Measurements from ENCODE around the gene SLC6A6. TPM values are rescaled to one million over a fixed set of nuclear protein-coding genes. Genes with fewer than 3 reads are reported as not detected.

The SLC6A6 gene
- polyA plus RNA-seq, 1 of the 3 experiments (the other 2 are of a cell fraction), result 19.1 TPM

GRCh38 chr3:14357463-14357862, 44.9 kb upstream of the SLC6A6 start:
- Histone ChIP-seq H3K9me3 (no peaks in the 10 kb centered on the region), H3K27me3 (ENCODE audit: insufficient read depth) (no peaks in the 10 kb centered on the region), H3F3A (replicated peaks; ENCODE audit: insufficient read depth) (no peaks in the 10 kb centered on the region), H3K79me2 (ENCODE audit: insufficient read depth) (no peaks in the 10 kb centered on the region), H3K27ac (ENCODE audit: low read depth in 2 of 2, low read length in 1 of 2) (no peak overlapping the region), H3K4me3 (ENCODE audit: low read depth in 2 of 2, low read length in 1 of 2) (no peak overlapping the region), H3K4me2 (no peak overlapping the region), H3K9ac (no peak overlapping the region), H3K9me2 (no peaks in the 10 kb centered on the region), H3K4me1 (ENCODE audit: control insufficient read depth in 1 of 2, insufficient read depth in 2 of 2, low read depth in 1 of 2, low read length in 1 of 2) (no peaks in the 10 kb centered on the region; a peak in 1 of 4 replicates), H4K20me1 (ENCODE audit: insufficient read depth) (no peaks in the 10 kb centered on the region), H2AFZ (ENCODE audit: low read depth) (no peak overlapping the region), H3K36me3 (replicated peaks in 1 of 2; ENCODE audit: control insufficient read depth in 1 of 2, insufficient read depth in 2 of 2, low read length in 1 of 2) (no peaks in the 10 kb centered on the region)
- POLR2A ChIA-PET, result no interaction called here
- 89% methylated on average over 1 of the region's 1 CpG for WGBS (ENCODE audit: low lambda C conversion rate)
- DNase-seq, result no peak
- CTCF ChIA-PET, result interaction anchor here (1.1 to 1.7 kb wide), 4 partner anchors 10 to 154 kb away, joined by 3 to 5 read pairs (median 4); no protein-coding TSS in a partner anchor
- TF ChIP-seq RAD21 (IDR thresholded peaks at IDR 0.05; ENCODE audit: low read length), result no peak
- TF ChIP-seq RXRA (IDR thresholded peaks at IDR 0.05; ENCODE audit: borderline replicate concordance, low read depth), result no peak
- no peak for TF ChIP-seq MEF2A (IDR thresholded peaks at IDR 0.05; ENCODE audit: borderline replicate concordance, low read depth)
- TF ChIP-seq USF2 (IDR thresholded peaks at IDR 0.05; ENCODE audit: borderline replicate concordance, low read depth, low read length), result no peak
- no peak for TF ChIP-seq SMC3 (IDR thresholded peaks at IDR 0.05; ENCODE audit: low read depth, low read length)
- TF ChIP-seq RFX5 (IDR thresholded peaks at IDR 0.05; ENCODE audit: low read length), result no peak
- no peak for TF ChIP-seq ELF1 (IDR thresholded peaks at IDR 0.05)

- ChIA-PET CTCF (interaction anchor here (1.1 to 1.7 kb wide), 5 partner anchors 11 to 155 kb away, joined by 3 to 5 read pairs (median 4); no protein-coding TSS in a partner anchor), POLR2A (no interaction called here)
- Histone ChIP-seq H3K9me3 (no peaks in the 10 kb centered on the region), H3K9ac (no peak overlapping the region), H4K20me1 (ENCODE audit: insufficient read depth) (no peaks in the 10 kb centered on the region), H3K79me2 (ENCODE audit: insufficient read depth) (no peaks in the 10 kb centered on the region), H3K27ac (ENCODE audit: low read depth in 2 of 2, low read length in 1 of 2) (no peak overlapping the region), H3K36me3 (replicated peaks in 1 of 2; ENCODE audit: control insufficient read depth in 1 of 2, insufficient read depth in 2 of 2, low read length in 1 of 2) (no peaks in the 10 kb centered on the region), H3F3A (replicated peaks; ENCODE audit: insufficient read depth) (no peaks in the 10 kb centered on the region), H3K9me2 (no peaks in the 10 kb centered on the region), H3K4me1 (ENCODE audit: control insufficient read depth in 1 of 2, insufficient read depth in 2 of 2, low read depth in 1 of 2, low read length in 1 of 2) (no peaks in the 10 kb centered on the region; a peak in 1 of 4 replicates), H2AFZ (ENCODE audit: low read depth) (no peak overlapping the region), H3K4me2 (no peak overlapping the region), H3K4me3 (ENCODE audit: low read depth in 2 of 2, low read length in 1 of 2) (no peak overlapping the region), H3K27me3 (ENCODE audit: insufficient read depth) (no peaks in the 10 kb centered on the region)
- 68% methylated on average over 25 of the region's 26 CpGs for WGBS (ENCODE audit: low lambda C conversion rate)
- no peak for DNase-seq
- TF ChIP-seq RAD21 (IDR thresholded peaks at IDR 0.05; ENCODE audit: low read length), result no peak
- no peak for TF ChIP-seq FOXJ3 (CRISPR knock-in tag; IDR thresholded peaks at IDR 0.05)
- TF ChIP-seq NFIC (IDR thresholded peaks at IDR 0.05; ENCODE audit: borderline replicate concordance), result no peak
- TF ChIP-seq GABPA (IDR thresholded peaks at IDR 0.05; ENCODE audit: low read depth), result no peak
- no peak for TF ChIP-seq USF2 (IDR thresholded peaks at IDR 0.05; ENCODE audit: borderline replicate concordance, low read depth, low read length)
- TF ChIP-seq MXI1 (IDR thresholded peaks at IDR 0.05; ENCODE audit: low read depth, low read length), result no peak
Observed at GRCh38 chr3:14358426-14359211, 43.8 kb upstream of the SLC6A6 start.

All from SK-N-SH (cell line).